IPS DF 6.9 (cell line): Measurements from ENCODE around the gene RASAL2.

Source experiments
- DNase-seq: peaks from one replicate; pipeline ENCODE4 v3.0.0-alpha.2; 2013; ENCODE audit warnings: low read depth, low spot score
- H3K27ac ChIP-seq: one replicate; pipeline ENCODE4 v1.5.1; 2013; ENCODE audit warnings: low read length, control low read depth
- H3K27me3 ChIP-seq: 2 replicates; pipeline ENCODE4 v1.6.1; 2013; ENCODE audit warnings: mild to moderate bottlenecking, low read length; ENCODE audit not compliant: control insufficient read depth, insufficient read depth
- H3K36me3 ChIP-seq: 2 replicates; pipeline ENCODE4 v1.6.1; 2013; ENCODE audit warnings: low read length; ENCODE audit not compliant: control insufficient read depth, insufficient read depth
- H3K4me1 ChIP-seq: 2 replicates; pipeline ENCODE4 v1.6.1; 2013; ENCODE audit warnings: low read length; ENCODE audit not compliant: control insufficient read depth, insufficient read depth
- H3K4me3 ChIP-seq: 2 replicates; pipeline ENCODE4 v1.5.1; 2013; ENCODE audit warnings: mild to moderate bottlenecking, low read length
- H3K9me3 ChIP-seq: 2 replicates; pipeline ENCODE4 v1.6.1; 2013; ENCODE audit warnings: low read length, inconsistent platforms; ENCODE audit not compliant: control insufficient read depth, insufficient read depth
- WGBS: extraction: QIAGEN DNeasy Blood & Tissue Kit; methylation state at CpG from one replicate; pipeline ENCODE4 v1.1.7; 2013; ENCODE audit warnings: mixed read lengths, missing lambda C conversion rate; ENCODE audit not compliant: insufficient read length, insufficient coverage; 5-methylcytosine and 5-hydroxymethylcytosine counted together

Gene RASAL2

GRCh38 chr1:178492341-178492740 is 398.4 kb downstream of the RASAL2 start:
- no peak for DNase-seq
- Histone ChIP-seq H3K4me1 (no peaks in the 10 kb centered on the region), H3K36me3 (no peaks in the 10 kb centered on the region), H3K4me3 (no peak overlapping the region), H3K27me3 (no peaks in the 10 kb centered on the region), H3K27ac (no peak overlapping the region), H3K9me3 (no peaks in the 10 kb centered on the region)
- WGBS = no CpG with 5 or more reads among the region's 11 CpGs

GRCh38 chr1:178493301-178493741 is 399.4 kb downstream of the RASAL2 start:
- no CpG with 5 or more reads among the region's 16 CpGs for WGBS
- Histone ChIP-seq H3K9me3 (no peaks in the 10 kb centered on the region), H3K36me3 (no peaks in the 10 kb centered on the region), H3K27ac (no peak overlapping the region), H3K27me3 (no peaks in the 10 kb centered on the region), H3K4me1 (no peaks in the 10 kb centered on the region), H3K4me3 (no peak overlapping the region)
- no peak for DNase-seq

- Histone ChIP-seq H3K36me3 (no peaks in the 10 kb centered on the region), H3K4me3 (no peak overlapping the region), H3K4me1 (no peaks in the 10 kb centered on the region), H3K27ac (no peak overlapping the region), H3K27me3 (no peaks in the 10 kb centered on the region), H3K9me3 (no peaks in the 10 kb centered on the region)
- DNase-seq = no peak
- WGBS = no CpG with 5 or more reads among the region's 13 CpGs
Observed at GRCh38 chr1:178494569-178494971, 400.7 kb downstream of the RASAL2 start.

- Histone ChIP-seq H3K9me3 (no peaks in the 10 kb centered on the region), H3K4me3 (no peak overlapping the region), H3K4me1 (no peaks in the 10 kb centered on the region), H3K27ac (no peak overlapping the region), H3K36me3 (no peaks in the 10 kb centered on the region), H3K27me3 (no peaks in the 10 kb centered on the region)
- no peak for DNase-seq
- no CpG with 5 or more reads among the region's 1 CpG for WGBS
Observed at GRCh38 chr1:178495158-178495557, 401.3 kb downstream of the RASAL2 start.

GRCh38 chr1:178495741-178496409 is 402.0 kb downstream of the RASAL2 start:
- Histone ChIP-seq H3K4me1 (no peaks in the 10 kb centered on the region), H3K4me3 (no peak overlapping the region), H3K9me3 (no peaks in the 10 kb centered on the region), H3K27ac (no peak overlapping the region), H3K27me3 (no peaks in the 10 kb centered on the region), H3K36me3 (no peaks in the 10 kb centered on the region)
- no CpG with 5 or more reads among the region's 16 CpGs for WGBS
- DNase-seq = no peak

- WGBS = no CpG with 5 or more reads among the region's 26 CpGs
- Histone ChIP-seq H3K27me3 (no peaks in the 10 kb centered on the region), H3K36me3 (no peaks in the 10 kb centered on the region), H3K9me3 (no peaks in the 10 kb centered on the region), H3K4me3 (no peak within 1 kb of the TSS), H3K27ac (no peak within 1 kb of the TSS), H3K4me1 (no peaks in the 10 kb centered on the region)
- DNase-seq = no peak
Observed at GRCh38 chr1:178496410-178497135, 402.7 kb downstream of the RASAL2 start, which contains the start of gene CLEC20A. Gene CLEC20A, minus strand, starts transcription at chr1:178496964. Its CDS starts 25 bp downstream, at chr1:178496939.

- Histone ChIP-seq H3K27ac (no peak overlapping the region), H3K4me1 (no peaks in the 10 kb centered on the region), H3K9me3 (no peaks in the 10 kb centered on the region), H3K4me3 (no peak overlapping the region), H3K36me3 (no peaks in the 10 kb centered on the region), H3K27me3 (no peaks in the 10 kb centered on the region)
- DNase-seq = no peak
- WGBS = no CpG with 5 or more reads among the region's 7 CpGs
Observed at GRCh38 chr1:178497903-178498478, 404.1 kb downstream of the RASAL2 start.

GRCh38 chr1:178498896-178499675 is 405.2 kb downstream of the RASAL2 start:
- DNase-seq = no peak
- Histone ChIP-seq H3K4me1 (no peaks in the 10 kb centered on the region), H3K36me3 (no peaks in the 10 kb centered on the region), H3K27me3 (no peaks in the 10 kb centered on the region), H3K27ac (no peak overlapping the region), H3K9me3 (no peaks in the 10 kb centered on the region), H3K4me3 (no peak overlapping the region)
- WGBS = no CpG with 5 or more reads among the region's 16 CpGs

GRCh38 chr1:178500091-178500770 is 406.3 kb downstream of the RASAL2 start:
- no CpG with 5 or more reads among the region's 11 CpGs for WGBS
- no peaks in the 10 kb centered on the region for H3K27me3 ChIP-seq
- H3K9me3 ChIP-seq = no peaks in the 10 kb centered on the region
- no peak overlapping the region for H3K4me3 ChIP-seq
- DNase-seq = no peak
- H3K4me1 ChIP-seq = no peaks in the 10 kb centered on the region
- H3K27ac ChIP-seq = no peak overlapping the region
- no peaks in the 10 kb centered on the region for H3K36me3 ChIP-seq
